ENCODE data around the gene YAE1. TPM values are rescaled to one million over a fixed set of nuclear protein-coding genes. Genes with fewer than 3 reads are reported as not detected.

YAE1 gene
- total RNA-seq, 1 donor from 2014 or later, result 79.3 TPM

- H3K27ac Mint-ChIP-seq, result no peak overlapping the region
- H3K4me3 Mint-ChIP-seq, result peak overlapping the region; percentile 59
Measured at GRCh38 chr7:39609935-39610263, 43.7 kb downstream of the YAE1 start.

GRCh38 chr7:39613577-39613976 is 47.4 kb downstream of the YAE1 start:
- Histone ChIP-seq H3K9me3 (ENCODE audit: low read depth) (no peaks in the 10 kb centered on the region), H3F3A (ENCODE audit: low read depth) (no peaks in the 10 kb centered on the region), H2AFZ (replicated peaks) (no peak overlapping the region), H3K9ac (no peak overlapping the region), H3K27ac (no peak overlapping the region), H4K20me1 (ENCODE audit: low read depth) (no peaks in the 10 kb centered on the region), H3K79me2 (ENCODE audit: low read depth) (no peaks in the 10 kb centered on the region), H3K36me3 (no peaks in the 10 kb centered on the region), H3K4me2 (no peak overlapping the region), H3K4me1 (no peaks in the 10 kb centered on the region), H3K4me3 (no peak overlapping the region), H3K27me3 (peaks cover 23% of the 10 kb centered on the region)
- peaks cover 8% of the 10 kb centered on the region for H3K4me1 Mint-ChIP-seq
- peaks cover 10% of the 10 kb centered on the region for H3K27me3 Mint-ChIP-seq (ENCODE audit: insufficient read depth, low read depth)
- H3K9me3 Mint-ChIP-seq, result no peaks in the 10 kb centered on the region
- no peaks in the 10 kb centered on the region for H3K36me3 Mint-ChIP-seq
- TF ChIP-seq EZH2phosphoT487 (IDR thresholded peaks at IDR 0.05) (no peak), EZH2 (IDR thresholded peaks at IDR 0.05) (no peak), CTCF (IDR thresholded peaks at IDR 0.05) (no peak)
- no peak overlapping the region for H3K27ac Mint-ChIP-seq
- DNase-seq (ENCODE audit: low spot score), result no peak
- H3K4me3 Mint-ChIP-seq, result no peak overlapping the region

More at GRCh38 chr7:39609935-39610263, 43.7 kb downstream of the YAE1 start:
- H3K9ac ChIP-seq, result no peak overlapping the region
- Mint-ChIP-seq H3K4me1 (peaks cover 8% of the 10 kb centered on the region), H3K36me3 (no peaks in the 10 kb centered on the region), H3K27me3 (ENCODE audit: insufficient read depth, low read depth) (peaks cover 10% of the 10 kb centered on the region), H3K9me3 (no peaks in the 10 kb centered on the region)
- no peaks in the 10 kb centered on the region for H4K20me1 ChIP-seq (ENCODE audit: low read depth)
- TF ChIP-seq CTCF (IDR thresholded peaks at IDR 0.05) (no peak), EZH2 (IDR thresholded peaks at IDR 0.05) (no peak), EZH2phosphoT487 (IDR thresholded peaks at IDR 0.05) (no peak)
- no peaks in the 10 kb centered on the region for H3K4me1 ChIP-seq
- no peaks in the 10 kb centered on the region for H3K36me3 ChIP-seq
- no peaks in the 10 kb centered on the region for H3F3A ChIP-seq (ENCODE audit: low read depth)
- H3K9me3 ChIP-seq (ENCODE audit: low read depth), result no peaks in the 10 kb centered on the region
- H3K4me3 ChIP-seq, result peak overlapping the region; percentile 34
- H3K27me3 ChIP-seq, result peaks cover 26% of the 10 kb centered on the region
- no peak overlapping the region for H3K27ac ChIP-seq
- no peaks in the 10 kb centered on the region for H3K79me2 ChIP-seq (ENCODE audit: low read depth)
- DNase-seq (ENCODE audit: low spot score), result no peak
- H2AFZ ChIP-seq (replicated peaks), result peak overlapping the region; percentile 82
- peak overlapping the region; percentile 69 for H3K4me2 ChIP-seq

GRCh38 chr7:39614299-39614698 is 48.1 kb downstream of the YAE1 start:
- Histone ChIP-seq H3K4me3 (no peak overlapping the region), H3K4me2 (no peak overlapping the region), H3K36me3 (no peaks in the 10 kb centered on the region), H3K9me3 (ENCODE audit: low read depth) (no peaks in the 10 kb centered on the region), H3K79me2 (ENCODE audit: low read depth) (no peaks in the 10 kb centered on the region), H3K9ac (no peak overlapping the region), H3F3A (ENCODE audit: low read depth) (no peaks in the 10 kb centered on the region), H3K4me1 (no peaks in the 10 kb centered on the region), H3K27me3 (peaks cover 16% of the 10 kb centered on the region), H4K20me1 (ENCODE audit: low read depth) (no peaks in the 10 kb centered on the region), H2AFZ (replicated peaks) (no peak overlapping the region), H3K27ac (no peak overlapping the region)
- H3K36me3 Mint-ChIP-seq, result no peaks in the 10 kb centered on the region
- H3K4me3 Mint-ChIP-seq, result no peak overlapping the region
- peaks cover 7% of the 10 kb centered on the region for H3K27me3 Mint-ChIP-seq (ENCODE audit: insufficient read depth, low read depth)
- no peak overlapping the region for H3K27ac Mint-ChIP-seq
- TF ChIP-seq CTCF (IDR thresholded peaks at IDR 0.05) (no peak), EZH2 (IDR thresholded peaks at IDR 0.05) (no peak), EZH2phosphoT487 (IDR thresholded peaks at IDR 0.05) (no peak)
- no peak for DNase-seq (ENCODE audit: low spot score)
- no peaks in the 10 kb centered on the region for H3K9me3 Mint-ChIP-seq
- H3K4me1 Mint-ChIP-seq, result peaks cover 3% of the 10 kb centered on the region
